ENCODE measurements around the gene DNAL4. TPM values are rescaled to one million over a fixed set of nuclear protein-coding genes. Genes with fewer than 3 reads are reported as not detected.

The DNAL4 gene
- polyA plus RNA-seq, 1 experiment: 29.9 TPM

DNA sequence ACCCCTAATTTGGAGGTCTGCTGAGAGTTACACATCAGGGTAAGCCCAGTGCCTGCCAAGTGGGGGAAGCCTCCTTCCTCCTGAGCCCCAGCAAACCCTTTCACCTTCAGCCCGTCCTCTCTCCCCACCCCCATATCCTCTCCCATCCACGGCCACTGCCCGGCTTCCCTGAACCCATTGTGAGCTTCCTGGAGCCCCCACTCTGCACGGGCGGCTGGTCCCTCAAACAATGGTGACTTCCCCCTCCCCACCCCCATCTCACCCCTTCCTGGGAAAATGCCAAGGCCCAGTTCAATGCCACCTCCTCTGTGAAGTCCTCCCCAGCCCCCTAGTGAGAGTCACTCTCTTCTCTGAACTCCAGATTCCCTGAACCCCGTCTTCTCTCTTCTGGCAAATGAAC, 17.9 kb downstream of the DNAL4 start:
- Histone ChIP-seq H3K36me3 (ENCODE audit: control insufficient read depth, insufficient read depth, low read length) (peaks cover 12% of the 10 kb centered on the region), H3K4me3 (ENCODE audit: low read depth, low read length) (no peak overlapping the region), H3K27me3 (ENCODE audit: control insufficient read depth, insufficient read depth, low read length) (no peaks in the 10 kb centered on the region)
- TF ChIP-seq, protein P1, sequence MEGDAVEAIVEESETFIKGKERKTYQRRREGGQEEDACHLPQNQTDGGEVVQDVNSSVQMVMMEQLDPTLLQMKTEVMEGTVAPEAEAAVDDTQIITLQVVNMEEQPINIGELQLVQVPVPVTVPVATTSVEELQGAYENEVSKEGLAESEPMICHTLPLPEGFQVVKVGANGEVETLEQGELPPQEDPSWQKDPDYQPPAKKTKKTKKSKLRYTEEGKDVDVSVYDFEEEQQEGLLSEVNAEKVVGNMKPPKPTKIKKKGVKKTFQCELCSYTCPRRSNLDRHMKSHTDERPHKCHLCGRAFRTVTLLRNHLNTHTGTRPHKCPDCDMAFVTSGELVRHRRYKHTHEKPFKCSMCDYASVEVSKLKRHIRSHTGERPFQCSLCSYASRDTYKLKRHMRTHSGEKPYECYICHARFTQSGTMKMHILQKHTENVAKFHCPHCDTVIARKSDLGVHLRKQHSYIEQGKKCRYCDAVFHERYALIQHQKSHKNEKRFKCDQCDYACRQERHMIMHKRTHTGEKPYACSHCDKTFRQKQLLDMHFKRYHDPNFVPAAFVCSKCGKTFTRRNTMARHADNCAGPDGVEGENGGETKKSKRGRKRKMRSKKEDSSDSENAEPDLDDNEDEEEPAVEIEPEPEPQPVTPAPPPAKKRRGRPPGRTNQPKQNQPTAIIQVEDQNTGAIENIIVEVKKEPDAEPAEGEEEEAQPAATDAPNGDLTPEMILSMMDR (IDR thresholded peaks at IDR 0.05; ENCODE audit: insufficient read depth, low read depth, low read length): no peak
- ChIA-PET CTCF (interaction anchor here (0.6 to 1.8 kb wide), 2 partner anchors 10 to 227 kb away, joined by 3 to 7 read pairs; no protein-coding TSS in a partner anchor), POLR2A (no interaction called here)
- DNase-seq (ENCODE audit: low read depth): no peak

DNA sequence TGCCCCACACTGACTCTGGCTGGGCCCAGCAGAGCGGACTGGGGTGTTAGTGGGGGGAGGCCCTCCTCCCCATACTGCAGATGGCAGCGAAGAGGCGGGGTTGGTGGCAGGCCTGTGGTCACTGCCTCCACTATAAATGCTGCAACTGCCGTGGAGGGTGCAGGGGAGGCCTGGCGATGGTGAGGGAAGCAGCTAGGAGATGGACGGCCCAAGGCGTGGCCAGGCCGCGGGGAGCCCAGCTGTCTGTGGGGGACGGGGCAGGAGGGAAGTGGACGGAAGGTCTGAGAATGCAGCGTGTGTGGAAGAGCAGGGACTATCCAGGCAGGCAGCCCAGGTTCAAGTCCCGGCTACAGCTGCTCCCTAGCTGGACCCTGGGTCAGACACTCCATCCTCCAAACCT, 18.3 kb downstream of the DNAL4 start:
- H3K36me3 ChIP-seq (ENCODE audit: control insufficient read depth, insufficient read depth, low read length): peaks cover 8% of the 10 kb centered on the region
- TF ChIP-seq, protein P1 (IDR thresholded peaks at IDR 0.05; ENCODE audit: insufficient read depth, low read depth, low read length): no peak
- H3K27me3 ChIP-seq (ENCODE audit: control insufficient read depth, insufficient read depth, low read length): no peaks in the 10 kb centered on the region
- ChIA-PET CTCF (interaction anchor here (0.6 to 1.8 kb wide), 2 partner anchors 10 to 227 kb away, joined by 3 to 7 read pairs; no protein-coding TSS in a partner anchor), POLR2A (no interaction called here)
- DNase-seq (ENCODE audit: low read depth): no peak
- H3K4me3 ChIP-seq (ENCODE audit: low read depth, low read length): no peak overlapping the region

DNA sequence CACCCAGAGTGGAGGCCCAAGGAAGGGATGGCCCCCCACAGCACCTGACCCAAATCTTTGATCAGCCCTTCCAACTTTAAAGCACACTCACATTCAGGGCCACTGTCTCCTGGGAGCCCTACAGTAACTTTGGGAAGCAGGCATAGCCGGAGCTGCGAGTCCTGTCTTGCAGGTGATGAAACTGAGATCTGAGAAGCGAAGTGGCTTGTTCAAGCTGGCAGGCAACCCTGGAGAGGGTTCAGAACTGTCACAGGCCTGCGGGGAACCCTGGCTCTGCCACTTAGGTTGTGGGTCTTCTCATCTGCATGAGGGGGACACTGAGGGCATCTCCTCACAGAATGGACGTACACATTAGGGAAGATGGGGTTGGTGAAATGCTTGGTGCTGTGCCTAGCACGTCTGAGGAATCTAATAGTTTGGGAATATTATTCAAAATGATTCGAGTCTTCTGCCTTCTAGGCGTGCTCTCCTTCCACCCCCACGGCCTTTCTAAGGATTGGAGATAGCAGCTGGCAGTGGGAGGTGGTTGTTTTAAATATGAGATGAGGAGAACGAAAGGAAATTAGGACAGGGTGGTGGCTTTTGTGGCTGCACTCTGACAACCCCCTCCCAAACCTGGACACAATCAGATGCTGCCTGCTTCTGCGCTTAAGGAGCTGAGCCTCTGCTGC, 19.3 kb downstream of the DNAL4 start:
- CTCF ChIA-PET: interaction anchor here (1.8 kb wide), 1 partner anchor 9 kb away, joined by 7 read pairs; no protein-coding TSS in a partner anchor
- H3K27me3 ChIP-seq (ENCODE audit: control insufficient read depth, insufficient read depth, low read length): no peaks in the 10 kb centered on the region
- no peak overlapping the region for H3K4me3 ChIP-seq (ENCODE audit: low read depth, low read length)
- TF ChIP-seq, protein P1 (IDR thresholded peaks at IDR 0.05; ENCODE audit: insufficient read depth, low read depth, low read length): no peak
- POLR2A ChIA-PET: no interaction called here
- H3K36me3 ChIP-seq (ENCODE audit: control insufficient read depth, insufficient read depth, low read length): peaks cover 3% of the 10 kb centered on the region
- DNase-seq (ENCODE audit: low read depth): no peak

DNA sequence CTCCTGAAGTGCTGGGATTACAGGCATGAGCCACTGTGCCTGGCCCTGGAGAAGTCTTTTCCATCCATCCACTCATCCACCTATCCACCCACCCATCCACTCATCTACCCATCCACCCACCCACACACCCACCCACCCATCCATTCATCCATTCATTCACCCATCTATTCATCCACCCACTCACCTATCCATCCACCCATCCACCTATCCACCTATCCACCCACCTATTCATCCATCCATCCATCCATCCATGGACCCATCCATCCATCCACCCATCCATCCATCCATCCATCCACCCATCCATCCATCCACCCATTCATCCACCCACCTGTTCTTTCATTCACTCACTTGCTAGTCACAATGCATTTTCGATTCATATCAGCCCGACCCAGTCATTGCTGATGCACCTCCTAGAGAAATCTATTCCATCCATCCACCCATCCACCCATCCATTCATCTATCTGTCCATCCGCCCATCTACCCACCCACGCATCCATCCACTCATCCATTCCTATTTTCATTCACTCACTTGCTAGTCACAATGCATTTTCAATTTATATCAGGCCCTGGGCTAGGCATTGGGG, 20.5 kb downstream of the DNAL4 start:
- DNase-seq (ENCODE audit: low read depth): no peak
- Histone ChIP-seq H3K27me3 (ENCODE audit: control insufficient read depth, insufficient read depth, low read length) (no peaks in the 10 kb centered on the region), H3K36me3 (ENCODE audit: control insufficient read depth, insufficient read depth, low read length) (no peaks in the 10 kb centered on the region), H3K4me3 (ENCODE audit: low read depth, low read length) (no peak overlapping the region)
- POLR2A ChIA-PET: no interaction called here
- TF ChIP-seq, protein P1 (IDR thresholded peaks at IDR 0.05; ENCODE audit: insufficient read depth, low read depth, low read length): no peak
- CTCF ChIA-PET: no interaction called here

DNA sequence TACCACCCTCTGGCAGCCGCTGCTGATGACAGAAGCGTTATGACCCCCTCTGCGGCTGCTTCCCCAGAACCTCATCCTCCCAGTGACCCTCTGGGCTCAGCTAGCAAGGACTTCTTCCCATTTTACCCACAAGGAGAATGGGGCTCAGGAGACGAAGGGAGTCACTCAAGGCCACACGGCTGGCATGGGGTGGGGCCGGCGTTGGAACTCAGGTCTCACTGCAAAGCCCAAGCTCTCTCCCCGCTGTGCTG, 21.4 kb downstream of the DNAL4 start:
- Histone ChIP-seq H3K27me3 (ENCODE audit: control insufficient read depth, insufficient read depth, low read length) (no peaks in the 10 kb centered on the region), H3K4me3 (ENCODE audit: low read depth, low read length) (no peak overlapping the region), H3K36me3 (ENCODE audit: control insufficient read depth, insufficient read depth, low read length) (no peaks in the 10 kb centered on the region)
- TF ChIP-seq, protein P1 (IDR thresholded peaks at IDR 0.05; ENCODE audit: insufficient read depth, low read depth, low read length): no peak
- DNase-seq (ENCODE audit: low read depth): no peak
- CTCF ChIA-PET: no interaction called here
- POLR2A ChIA-PET: no interaction called here

Measured in BJ (cell line).